ENCODE results near the gene BRD7. TPM values are rescaled to one million over a fixed set of nuclear protein-coding genes. Genes with fewer than 3 reads are reported as not detected.

Gene BRD7
- total RNA-seq, 1 experiment from 2014 or later, result 45.6 TPM

DNA sequence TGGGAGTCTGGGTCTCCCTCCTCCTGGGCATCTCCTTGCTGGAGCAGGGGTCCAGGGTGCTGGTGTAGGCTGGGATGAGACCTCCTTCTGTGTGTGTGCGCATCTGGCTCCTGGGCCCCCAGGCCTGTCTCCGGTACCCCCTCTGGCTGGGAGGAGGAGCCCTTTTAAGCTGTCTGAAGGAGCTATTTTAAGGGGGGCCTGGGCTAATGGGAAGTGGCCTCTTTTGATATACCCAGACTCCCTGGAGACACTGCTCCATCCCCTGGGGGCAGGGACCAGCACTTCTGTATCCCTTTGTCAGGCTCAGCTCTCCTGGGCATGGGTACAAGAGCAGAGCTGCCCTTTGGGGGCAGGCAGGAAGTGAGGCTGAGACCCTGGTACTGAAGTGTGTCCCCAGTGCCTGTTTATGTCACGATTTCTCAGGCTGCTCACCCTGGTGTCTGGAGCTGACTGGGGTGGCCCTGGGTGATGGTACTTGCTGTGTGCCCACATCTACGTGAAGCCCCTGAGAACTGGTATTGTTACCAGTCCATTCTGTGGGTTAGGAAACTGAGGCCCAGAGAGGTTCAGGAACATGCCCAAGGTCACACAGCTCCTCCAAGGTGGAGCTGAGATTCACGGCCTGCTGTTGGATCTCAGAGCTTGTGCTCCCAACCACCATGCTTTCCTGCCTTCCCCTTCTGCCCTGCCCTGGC lies 96.0 kb downstream of the BRD7 start:
- no peaks in the 10 kb centered on the region; the same call in 1 of the 2 replicates for H3K4me1 ChIP-seq (ENCODE audit: control insufficient read depth, insufficient read depth, low read length)
- H3K36me3 ChIP-seq (ENCODE audit: control insufficient read depth, insufficient read depth, low read length), result no peaks in the 10 kb centered on the region
- no peaks in the 10 kb centered on the region for H3K9me3 ChIP-seq (ENCODE audit: control insufficient read depth, insufficient read depth, low read depth, low read length)
- in situ Hi-C loops (cut with HindIII; ENCODE audit: low pct_unique_long_range_greater_than_20kb, low sequenced_read_pairs), result no loop called here
- H3K27me3 ChIP-seq (ENCODE audit: control insufficient read depth, insufficient read depth, low read length), result no peaks in the 10 kb centered on the region
- ChIA-PET CTCF (interaction anchor here (0.5 kb wide), 1 partner anchor 628 kb away, joined by 3 read pairs; no protein-coding TSS in a partner anchor), POLR2A (no interaction called here)
- TF ChIP-seq, protein P1, sequence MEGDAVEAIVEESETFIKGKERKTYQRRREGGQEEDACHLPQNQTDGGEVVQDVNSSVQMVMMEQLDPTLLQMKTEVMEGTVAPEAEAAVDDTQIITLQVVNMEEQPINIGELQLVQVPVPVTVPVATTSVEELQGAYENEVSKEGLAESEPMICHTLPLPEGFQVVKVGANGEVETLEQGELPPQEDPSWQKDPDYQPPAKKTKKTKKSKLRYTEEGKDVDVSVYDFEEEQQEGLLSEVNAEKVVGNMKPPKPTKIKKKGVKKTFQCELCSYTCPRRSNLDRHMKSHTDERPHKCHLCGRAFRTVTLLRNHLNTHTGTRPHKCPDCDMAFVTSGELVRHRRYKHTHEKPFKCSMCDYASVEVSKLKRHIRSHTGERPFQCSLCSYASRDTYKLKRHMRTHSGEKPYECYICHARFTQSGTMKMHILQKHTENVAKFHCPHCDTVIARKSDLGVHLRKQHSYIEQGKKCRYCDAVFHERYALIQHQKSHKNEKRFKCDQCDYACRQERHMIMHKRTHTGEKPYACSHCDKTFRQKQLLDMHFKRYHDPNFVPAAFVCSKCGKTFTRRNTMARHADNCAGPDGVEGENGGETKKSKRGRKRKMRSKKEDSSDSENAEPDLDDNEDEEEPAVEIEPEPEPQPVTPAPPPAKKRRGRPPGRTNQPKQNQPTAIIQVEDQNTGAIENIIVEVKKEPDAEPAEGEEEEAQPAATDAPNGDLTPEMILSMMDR (IDR thresholded peaks at IDR 0.05), result no peak
- TF ChIP-seq POLR2AphosphoS5 (IDR thresholded peaks at IDR 0.05; ENCODE audit: low read depth, low read length) (no peak), REST (IDR thresholded peaks at IDR 0.05; ENCODE audit: insufficient read depth in 1 of 2, low read depth in 2 of 2, low read length in 1 of 2) (no peak), TCF7L2 (IDR thresholded peaks at IDR 0.05; ENCODE audit: low read depth, low read length) (no peak), SIN3A (IDR thresholded peaks at IDR 0.05; ENCODE audit: borderline replicate concordance, insufficient read depth, low read depth, low read length) (no peak)
- no peak overlapping the region for H3K27ac ChIP-seq (ENCODE audit: low read length)
- DNase-seq (ENCODE audit: low read depth, low spot score) (no peak), ATAC-seq (no peak)
- intact Hi-C loops (cut with micrococcal nuclease; ENCODE audit: unreplicated experiment), result no loop called here
- H3K4me3 ChIP-seq (ENCODE audit: low read depth in 2 of 2, low read length in 2 of 2), result no peak overlapping the region
- BruUV-seq (replicated peaks), result no TSS peak

DNA sequence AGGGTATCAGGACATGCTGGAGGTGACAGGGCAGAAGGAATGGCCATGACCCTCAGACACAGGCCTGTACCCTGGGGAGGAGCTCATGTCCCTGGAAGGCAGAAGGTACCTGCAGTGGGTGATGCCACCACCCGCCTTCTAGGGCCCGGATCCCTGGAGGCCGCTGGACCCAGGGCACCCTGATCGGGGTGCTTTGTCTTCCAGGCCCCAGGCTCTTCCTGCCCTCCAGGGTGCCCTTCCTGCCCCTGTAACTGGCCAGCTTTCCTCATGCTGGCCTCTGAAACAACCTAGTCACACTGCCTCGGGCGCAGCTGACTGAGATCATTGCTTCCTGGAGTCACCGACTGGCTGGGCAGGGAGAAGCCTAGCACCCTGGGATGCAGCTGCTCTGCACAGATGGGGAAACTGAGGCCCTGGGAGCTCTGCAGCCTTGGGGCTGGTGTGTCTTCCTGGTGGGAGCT lies 96.6 kb downstream of the BRD7 start:
- H3K27ac ChIP-seq (ENCODE audit: low read length), result no peak overlapping the region
- no peaks in the 10 kb centered on the region for H3K27me3 ChIP-seq (ENCODE audit: control insufficient read depth, insufficient read depth, low read length)
- no peak for DNase-seq (ENCODE audit: low read depth, low spot score)
- CTCF ChIA-PET, result interaction anchor here (0.5 kb wide), 1 partner anchor 628 kb away, joined by 3 read pairs; no protein-coding TSS in a partner anchor
- in situ Hi-C loops (cut with HindIII; ENCODE audit: low pct_unique_long_range_greater_than_20kb, low sequenced_read_pairs), result no loop called here
- ATAC-seq, result peak; percentile 42; the same call in 1 of the 2 replicates
- intact Hi-C loops (cut with micrococcal nuclease; ENCODE audit: unreplicated experiment), result no loop called here
- no peaks in the 10 kb centered on the region for H3K9me3 ChIP-seq (ENCODE audit: control insufficient read depth, insufficient read depth, low read depth, low read length)
- no TSS peak for BruUV-seq (replicated peaks)
- POLR2A ChIA-PET, result no interaction called here
- H3K36me3 ChIP-seq (ENCODE audit: control insufficient read depth, insufficient read depth, low read length), result no peaks in the 10 kb centered on the region
- no peak overlapping the region for H3K4me3 ChIP-seq (ENCODE audit: low read depth in 2 of 2, low read length in 2 of 2)
- H3K4me1 ChIP-seq (ENCODE audit: control insufficient read depth, insufficient read depth, low read length), result no peaks in the 10 kb centered on the region; the same call in 1 of the 2 replicates
- TF ChIP-seq SIN3A (IDR thresholded peaks at IDR 0.05; ENCODE audit: borderline replicate concordance, insufficient read depth, low read depth, low read length) (no peak), REST (IDR thresholded peaks at IDR 0.05; ENCODE audit: insufficient read depth in 1 of 2, low read depth in 2 of 2, low read length in 1 of 2) (no peak), TCF7L2 (IDR thresholded peaks at IDR 0.05; ENCODE audit: low read depth, low read length) (no peak), POLR2AphosphoS5 (IDR thresholded peaks at IDR 0.05; ENCODE audit: low read depth, low read length) (no peak)
- TF ChIP-seq, protein P1 (IDR thresholded peaks at IDR 0.05), result no peak
